Type B pancreatic cell (in vitro differentiated cells): ENCODE results near the gene HSPA4. TPM values are rescaled to one million over a fixed set of nuclear protein-coding genes. Genes with fewer than 3 reads are reported as not detected.
A peak's percentile ranks its signal among the peaks of the same experiment; 100 is the strongest.

Experiments used
- DNase-seq: peaks from one replicate; pipeline ENCODE4 v3.0.0; 2021; ENCODE audit warnings: mixed read lengths; ENCODE audit not compliant: unreplicated experiment; ENCODE audit errors: extremely low spot score
- H3K27ac Mint-ChIP-seq: 2 replicates; pipeline ENCODE4 v1.8.0; 2021; ENCODE audit warnings: mild to moderate bottlenecking, mixed read lengths
- H3K27me3 Mint-ChIP-seq: 2 replicates; pipeline ENCODE4 v1.8.0; 2021; ENCODE audit warnings: mixed read lengths
- H3K36me3 Mint-ChIP-seq: 2 replicates; pipeline ENCODE4 v1.8.0; 2021; ENCODE audit warnings: mixed read lengths
- H3K4me1 Mint-ChIP-seq: one replicate; pipeline ENCODE4 v1.8.0; 2021; ENCODE audit warnings: mixed read lengths; ENCODE audit not compliant: unreplicated experiment
- H3K4me3 Mint-ChIP-seq: 2 replicates; pipeline ENCODE4 v1.8.0; 2021; ENCODE audit warnings: mild to moderate bottlenecking, mixed read lengths
- H3K9me3 Mint-ChIP-seq: 2 replicates; pipeline ENCODE4 v1.8.0; 2021; ENCODE audit warnings: mixed read lengths
- total RNA-seq: library from RNA; stranded (reverse); gene quantifications from 2 replicates; pipeline ENCODE4 v1.2.1, GENCODE V29; 2021; ENCODE audit warnings: low replicate concordance
- TF ChIP-seq, protein P1 (sequence below): fragments of 200-600 bp; sonication (generic); conservative IDR thresholded peaks from 2 replicates; pipeline ENCODE4 v1.5.0; 2021; ENCODE audit warnings: antibody characterized with exemption, mild to moderate bottlenecking

HSPA4 gene
- total RNA-seq, 1 donor from 2014 or later, result 134 TPM

- peaks cover 6% of the 10 kb centered on the region for H3K4me1 Mint-ChIP-seq
- DNase-seq, result no peak
- TF ChIP-seq, protein P1, sequence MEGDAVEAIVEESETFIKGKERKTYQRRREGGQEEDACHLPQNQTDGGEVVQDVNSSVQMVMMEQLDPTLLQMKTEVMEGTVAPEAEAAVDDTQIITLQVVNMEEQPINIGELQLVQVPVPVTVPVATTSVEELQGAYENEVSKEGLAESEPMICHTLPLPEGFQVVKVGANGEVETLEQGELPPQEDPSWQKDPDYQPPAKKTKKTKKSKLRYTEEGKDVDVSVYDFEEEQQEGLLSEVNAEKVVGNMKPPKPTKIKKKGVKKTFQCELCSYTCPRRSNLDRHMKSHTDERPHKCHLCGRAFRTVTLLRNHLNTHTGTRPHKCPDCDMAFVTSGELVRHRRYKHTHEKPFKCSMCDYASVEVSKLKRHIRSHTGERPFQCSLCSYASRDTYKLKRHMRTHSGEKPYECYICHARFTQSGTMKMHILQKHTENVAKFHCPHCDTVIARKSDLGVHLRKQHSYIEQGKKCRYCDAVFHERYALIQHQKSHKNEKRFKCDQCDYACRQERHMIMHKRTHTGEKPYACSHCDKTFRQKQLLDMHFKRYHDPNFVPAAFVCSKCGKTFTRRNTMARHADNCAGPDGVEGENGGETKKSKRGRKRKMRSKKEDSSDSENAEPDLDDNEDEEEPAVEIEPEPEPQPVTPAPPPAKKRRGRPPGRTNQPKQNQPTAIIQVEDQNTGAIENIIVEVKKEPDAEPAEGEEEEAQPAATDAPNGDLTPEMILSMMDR, result no peak
- no peak overlapping the region for H3K4me3 Mint-ChIP-seq
- H3K27ac Mint-ChIP-seq, result no peak overlapping the region
- no peaks in the 10 kb centered on the region for H3K36me3 Mint-ChIP-seq
- no peaks in the 10 kb centered on the region for H3K9me3 Mint-ChIP-seq
- H3K27me3 Mint-ChIP-seq, result peaks cover 5% of the 10 kb centered on the region
Measured at GRCh38 chr5:133113331-133114061, 61.7 kb downstream of the HSPA4 start.

DNA sequence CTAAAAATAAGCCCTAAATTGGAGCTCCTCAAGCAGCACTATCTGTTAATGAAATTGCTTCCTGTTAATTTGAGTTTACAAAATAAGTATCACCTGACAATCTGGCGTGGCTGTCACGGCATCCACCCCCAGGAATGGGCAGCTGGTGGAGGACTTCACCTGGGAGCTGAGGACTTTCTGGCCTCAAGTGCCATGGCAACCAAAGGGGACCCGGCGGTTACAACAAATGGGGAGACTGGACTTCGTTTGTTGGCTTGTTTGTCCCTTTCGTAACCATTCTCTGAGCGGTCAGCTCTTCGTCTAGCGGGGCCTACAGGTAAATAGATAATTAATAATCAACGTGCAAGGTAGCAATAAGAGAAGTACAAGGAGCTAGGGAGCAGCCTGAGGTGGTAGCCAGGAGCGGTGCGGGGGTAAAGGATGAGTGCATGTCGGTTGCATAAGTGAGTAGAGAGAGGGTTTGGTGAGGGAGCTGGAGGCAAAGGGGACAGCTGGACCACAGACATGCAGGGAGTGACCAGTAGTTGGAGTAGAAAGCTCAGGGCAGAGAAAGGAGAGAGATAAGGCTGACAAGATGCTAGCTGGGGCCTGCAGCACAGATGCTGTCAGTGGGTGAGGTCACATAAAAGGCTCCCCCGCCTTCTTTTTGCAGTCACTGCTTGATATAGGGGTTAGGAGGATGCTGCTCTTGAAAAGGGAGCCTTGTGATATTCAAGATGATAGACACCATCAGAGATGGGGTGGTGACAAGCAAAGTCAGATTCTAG, 62.5 kb downstream of the HSPA4 start:
- H3K4me1 Mint-ChIP-seq, result peaks cover 6% of the 10 kb centered on the region
- TF ChIP-seq, protein P1, result no peak
- H3K4me3 Mint-ChIP-seq, result no peak overlapping the region

GRCh38 chr5:133114933-133115310, 63.1 kb downstream of the HSPA4 start:
- Mint-ChIP-seq H3K4me1 (peaks cover 6% of the 10 kb centered on the region), H3K4me3 (no peak overlapping the region), H3K36me3 (no peaks in the 10 kb centered on the region), H3K27me3 (peaks cover 5% of the 10 kb centered on the region), H3K9me3 (no peaks in the 10 kb centered on the region), H3K27ac (no peak overlapping the region)
- TF ChIP-seq, protein P1, result no peak
- DNase-seq, result peak; percentile 50

More for the DNA sequence above, 62.5 kb downstream of the HSPA4 start:
- Mint-ChIP-seq H3K27me3 (peaks cover 5% of the 10 kb centered on the region), H3K9me3 (no peaks in the 10 kb centered on the region), H3K27ac (no peak overlapping the region), H3K36me3 (no peaks in the 10 kb centered on the region)
- DNase-seq, result no peak

- Mint-ChIP-seq H3K36me3 (no peaks in the 10 kb centered on the region), H3K9me3 (no peaks in the 10 kb centered on the region), H3K4me1 (no peaks in the 10 kb centered on the region), H3K27me3 (no peaks in the 10 kb centered on the region), H3K4me3 (no peak overlapping the region), H3K27ac (no peak overlapping the region)
- no peak for DNase-seq
- TF ChIP-seq, protein P1, result no peak
Measured at GRCh38 chr5:133116601-133117000, 64.8 kb downstream of the HSPA4 start.

DNA sequence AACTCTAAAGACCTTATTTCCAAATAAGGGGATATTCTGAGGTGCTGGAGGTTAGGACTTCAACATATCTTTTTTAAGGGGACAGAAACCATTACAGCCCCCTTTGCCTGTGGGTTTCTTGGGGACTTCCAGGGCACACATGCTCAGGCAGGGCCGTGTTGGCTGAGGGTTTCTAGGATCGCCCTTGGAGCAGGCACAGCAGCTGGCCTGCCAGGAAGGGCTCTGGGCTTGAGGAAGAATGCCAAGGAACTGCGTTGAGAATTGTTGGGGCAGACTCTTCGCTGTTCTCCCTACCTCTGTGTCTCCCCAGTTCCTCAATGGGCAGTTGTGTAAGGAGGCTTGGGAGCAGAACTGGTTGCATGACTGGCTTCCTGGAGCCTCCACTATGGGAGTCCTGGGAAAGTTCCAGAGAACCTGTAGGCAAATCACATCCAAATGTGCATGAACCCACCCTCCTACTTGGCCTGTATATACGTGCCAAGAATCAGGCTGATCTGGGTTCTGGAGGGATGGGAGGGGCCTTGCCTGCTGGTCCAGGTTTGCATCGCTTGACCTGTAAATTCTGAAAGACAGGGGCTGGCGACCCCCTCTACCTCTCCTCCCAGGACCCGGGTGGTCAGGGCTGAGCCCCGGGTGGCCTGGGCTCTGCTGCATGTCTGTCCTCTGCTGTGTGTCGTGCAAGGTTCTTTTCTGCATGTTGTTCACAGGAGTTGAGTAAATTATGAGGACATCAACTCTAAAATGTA, 65.5 kb downstream of the HSPA4 start:
- no peak overlapping the region for H3K27ac Mint-ChIP-seq
- TF ChIP-seq, protein P1, result no peak

More for the DNA sequence above, 65.5 kb downstream of the HSPA4 start:
- Mint-ChIP-seq H3K4me1 (no peaks in the 10 kb centered on the region), H3K36me3 (no peaks in the 10 kb centered on the region), H3K4me3 (no peak overlapping the region), H3K9me3 (no peaks in the 10 kb centered on the region), H3K27me3 (no peaks in the 10 kb centered on the region)
- peak; percentile 51 for DNase-seq
